Fibroblast of lung (primary cell): ENCODE measurements around the gene ARL4A. TPM values are rescaled to one million over a fixed set of nuclear protein-coding genes. Genes with fewer than 3 reads are reported as not detected.
A peak's percentile ranks its signal among the peaks of the same experiment; 100 is the strongest.

Experiments
- DNase-seq, 2 donors: peaks; one replicate each; pipeline versions ENCODE4 v3.0.0 to v3.0.0-alpha.2; 2010; ENCODE audit warnings: low read depth in 2 of 2
- H2AFZ ChIP-seq: 2 replicates; pipeline ENCODE4 v1.5.1; 2012; ENCODE audit warnings: low read length, control low read depth, inconsistent platforms
- H3K27ac ChIP-seq: 2 replicates; pipeline ENCODE4 v1.5.1; 2011; ENCODE audit warnings: low read length, control low read depth; ENCODE audit not compliant: insufficient read depth
- H3K27me3 ChIP-seq: 2 replicates; pipeline ENCODE4 v1.5.1; 2011; ENCODE audit warnings: mild to moderate bottlenecking, low read length; ENCODE audit not compliant: control insufficient read depth, insufficient read depth
- H3K36me3 ChIP-seq: 2 replicates; pipeline ENCODE4 v1.5.1; 2011; ENCODE audit warnings: low read length; ENCODE audit not compliant: control insufficient read depth, insufficient read depth
- H3K4me1 ChIP-seq: 2 replicates; pipeline ENCODE4 v1.5.1; 2011; ENCODE audit warnings: low read length; ENCODE audit not compliant: control insufficient read depth, insufficient read depth; ENCODE audit errors: extremely low read depth
- H3K4me2 ChIP-seq: 2 replicates; pipeline ENCODE4 v1.5.1; 2011; ENCODE audit warnings: low read length, control low read depth; ENCODE audit not compliant: insufficient read depth; ENCODE audit errors: extremely low read depth
- H3K4me3 ChIP-seq, 4 experiments: fragments of 200-600 bp in 1 of 4; sonication (generic) in 1 of 4; replicated peaks in 1 of 4; 2 replicates each; pipeline ENCODE4 v1.5.1; 2011 to 2016; ENCODE audit warnings: low read length in 4 of 4, low read depth in 3 of 4, mild to moderate bottlenecking in 3 of 4, control low read depth in 2 of 4, inconsistent platforms in 1 of 4, mixed read lengths in 1 of 4; ENCODE audit not compliant: insufficient read depth in 1 of 4; ENCODE audit errors: control extremely low read depth in 1 of 4
- H3K79me2 ChIP-seq: 2 replicates; pipeline ENCODE4 v1.5.1; 2012; ENCODE audit warnings: mild to moderate bottlenecking, low read length, inconsistent platforms; ENCODE audit not compliant: control insufficient read depth, insufficient read depth
- H3K9ac ChIP-seq: 2 replicates; pipeline ENCODE4 v1.5.1; 2011; ENCODE audit warnings: mild to moderate bottlenecking, low read length, control low read depth; ENCODE audit not compliant: insufficient read depth
- H3K9me3 ChIP-seq: 2 replicates; pipeline ENCODE4 v1.5.1; 2012; ENCODE audit warnings: low read depth, low read length; ENCODE audit not compliant: control insufficient read depth, insufficient read depth
- H4K20me1 ChIP-seq: 2 replicates; pipeline ENCODE4 v1.5.1; 2011; ENCODE audit warnings: low read length; ENCODE audit not compliant: control insufficient read depth, insufficient read depth; ENCODE audit errors: extremely low read depth
- CTCF ChIP-seq, 2 donors: IDR thresholded peaks in 1 of 2; conservative IDR thresholded peaks in 1 of 2; 1 replicate in 1 of 2; 2 replicates in 1 of 2; pipeline ENCODE4 v1.5.1; 2011 to 2012; ENCODE audit warnings: low read length in 2 of 2, control low read depth in 1 of 2, inconsistent platforms in 1 of 2, low read depth in 1 of 2, mild to moderate bottlenecking in 1 of 2
- EZH2 ChIP-seq: IDR thresholded peaks from 2 replicates; pipeline ENCODE4 v1.5.1; 2012; ENCODE audit warnings: low read length, control low read depth, mild to moderate bottlenecking; ENCODE audit errors: missing control alignments
- polyA plus RNA-seq, 2 donors: library from polyadenylated mRNA; depleted of rRNA in 1 of 2; stranded (reverse) in 1 of 2; unstranded in 1 of 2; fragments of >200 nt; gene quantifications; 2 replicates each; pipeline ENCODE4 v1.2.1, GENCODE V29; 2011 to 2012; ENCODE audit warnings: missing spikeins in 1 of 2
- total RNA-seq: library from RNA; depleted of rRNA; stranded (reverse); fragments of >200 nt; gene quantifications from 2 replicates; pipeline ENCODE4 v1.2.1, GENCODE V29; 2014

ARL4A gene
- total and polyA plus RNA-seq, 2 donors (not counting 1 experiment from before 2014, with no cell fraction given) = 11.4 to 37.0 TPM

GRCh38 chr7:12641196-12641595 lies 46.2 kb upstream of the ARL4A start:
- TF ChIP-seq EZH2 (no peak), CTCF (conservative IDR thresholded peaks at IDR 0.05 in 1 of 2, IDR thresholded peaks at IDR 0.05 in 1 of 2; ENCODE audit: low read depth in 1 of 2, low read length in 2 of 2) (no peak)
- H2AFZ ChIP-seq = no peak overlapping the region
- no peaks in the 10 kb centered on the region for H3K9me3 ChIP-seq
- H3K36me3 ChIP-seq = no peaks in the 10 kb centered on the region
- no peaks in the 10 kb centered on the region for H3K79me2 ChIP-seq
- no peaks in the 10 kb centered on the region for H3K4me1 ChIP-seq
- H3K4me2 ChIP-seq = no peak overlapping the region
- H3K27ac ChIP-seq = no peak overlapping the region
- H4K20me1 ChIP-seq = no peaks in the 10 kb centered on the region
- no peak for DNase-seq
- no peak overlapping the region for H3K9ac ChIP-seq
- no peaks in the 10 kb centered on the region for H3K27me3 ChIP-seq
- no peak overlapping the region for H3K4me3 ChIP-seq

- Histone ChIP-seq H3K27me3 (no peaks in the 10 kb centered on the region), H2AFZ (no peak overlapping the region), H3K4me1 (no peaks in the 10 kb centered on the region), H3K4me3 (no peak overlapping the region), H3K9me3 (no peaks in the 10 kb centered on the region), H3K36me3 (no peaks in the 10 kb centered on the region), H3K9ac (no peak overlapping the region), H4K20me1 (no peaks in the 10 kb centered on the region), H3K27ac (no peak overlapping the region), H3K79me2 (no peaks in the 10 kb centered on the region), H3K4me2 (no peak overlapping the region)
- no peak for DNase-seq
- TF ChIP-seq CTCF (conservative IDR thresholded peaks at IDR 0.05 in 1 of 2, IDR thresholded peaks at IDR 0.05 in 1 of 2; ENCODE audit: low read depth in 1 of 2, low read length in 2 of 2) (no peak), EZH2 (no peak)
Observed at GRCh38 chr7:12642508-12642907, 44.9 kb upstream of the ARL4A start.

GRCh38 chr7:12643001-12643643 lies 44.3 kb upstream of the ARL4A start:
- Histone ChIP-seq H4K20me1 (no peaks in the 10 kb centered on the region), H3K79me2 (no peaks in the 10 kb centered on the region), H3K9ac (no peak overlapping the region), H2AFZ (no peak overlapping the region), H3K27me3 (no peaks in the 10 kb centered on the region), H3K4me2 (no peak overlapping the region), H3K4me1 (no peaks in the 10 kb centered on the region), H3K27ac (no peak overlapping the region), H3K9me3 (no peaks in the 10 kb centered on the region), H3K36me3 (no peaks in the 10 kb centered on the region), H3K4me3 (no peak overlapping the region)
- TF ChIP-seq EZH2 (no peak), CTCF (conservative IDR thresholded peaks at IDR 0.05 in 1 of 2, IDR thresholded peaks at IDR 0.05 in 1 of 2; ENCODE audit: low read depth in 1 of 2, low read length in 2 of 2) (no peak)
- peak in 1 of 2 donors; percentile 67 for DNase-seq
